Mononuclear cell (primary cell): ENCODE data around the gene FERMT3. TPM values are rescaled to one million over a fixed set of nuclear protein-coding genes. Genes with fewer than 3 reads are reported as not detected.
"Not testable (repeated sequence)": the region's sequence is repeated elsewhere in the genome, so short reads cannot be mapped to it uniquely, and the experiment has no call there.

Source experiments
- H3K27me3 ChIP-seq: 2 replicates; pipeline ENCODE4 v1.6.0; 2011; ENCODE audit warnings: low read length, control low read depth; ENCODE audit not compliant: insufficient read depth
- H3K4me1 ChIP-seq: 2 replicates; pipeline ENCODE4 v1.5.1; 2011; ENCODE audit warnings: mild to moderate bottlenecking, low read length, control low read depth; ENCODE audit not compliant: insufficient read depth
- H3K4me3 ChIP-seq: 2 replicates; pipeline ENCODE4 v1.5.1; 2011; ENCODE audit warnings: mild to moderate bottlenecking, low read length, moderate library complexity
- H3K9me3 ChIP-seq: 2 replicates; pipeline ENCODE4 v1.5.1; 2011; ENCODE audit warnings: low read depth, mild to moderate bottlenecking, control low read depth, low read length
- total RNA-seq: library from RNA; depleted of rRNA; stranded (reverse); fragments of >200 nt; gene quantifications from one replicate; pipeline ENCODE4 v1.2.3, GENCODE V29; 2012

The FERMT3 gene
- total RNA-seq, 1 donor = 105 TPM

GRCh38 chr11:64245401-64245796 lies 38.9 kb downstream of the FERMT3 start:
- no peaks in the 10 kb centered on the region for H3K9me3 ChIP-seq

GRCh38 chr11:64245797-64246620 lies 39.5 kb downstream of the FERMT3 start:
- Histone ChIP-seq H3K27me3 (no peaks in the 10 kb centered on the region), H3K4me3 (peak overlapping the region; percentile 44), H3K4me1 (peaks cover 47% of the 10 kb centered on the region), H3K9me3 (no peaks in the 10 kb centered on the region)

More at GRCh38 chr11:64245401-64245796, 38.9 kb downstream of the FERMT3 start:
- Histone ChIP-seq H3K27me3 (no peaks in the 10 kb centered on the region), H3K4me1 (peaks cover 44% of the 10 kb centered on the region), H3K4me3 (peak overlapping the region; percentile 44)

- H3K4me3 ChIP-seq = peak overlapping the region; percentile 44
- H3K4me1 ChIP-seq = peaks cover 48% of the 10 kb centered on the region
- not testable (repeated sequence) for H3K27me3 ChIP-seq
Observed at GRCh38 chr11:64246621-64246870, 40.0 kb downstream of the FERMT3 start.

GRCh38 chr11:64246871-64247728 lies 40.6 kb downstream of the FERMT3 start, which contains the start of gene PPP1R14B:
PPP1R14B (minus strand) TSS chr11:64246943; CDS start chr11:64246673, 270 bp downstream.
- H3K27me3 ChIP-seq = no peaks in the 10 kb centered on the region
- H3K4me1 ChIP-seq = peaks cover 49% of the 10 kb centered on the region
- peak within 1 kb of the TSS; percentile 66 for H3K4me3 ChIP-seq
- no peaks in the 10 kb centered on the region for H3K9me3 ChIP-seq

More at GRCh38 chr11:64246621-64246870, 40.0 kb downstream of the FERMT3 start:
- H3K9me3 ChIP-seq = not testable (repeated sequence)

GRCh38 chr11:64247729-64248531 lies 41.4 kb downstream of the FERMT3 start:
- no peaks in the 10 kb centered on the region for H3K27me3 ChIP-seq
- H3K9me3 ChIP-seq = no peaks in the 10 kb centered on the region
- H3K4me1 ChIP-seq = peaks cover 49% of the 10 kb centered on the region
- H3K4me3 ChIP-seq = peak overlapping the region; percentile 66

- H3K4me1 ChIP-seq = peaks cover 46% of the 10 kb centered on the region
- H3K27me3 ChIP-seq = no peaks in the 10 kb centered on the region
- H3K9me3 ChIP-seq = no peaks in the 10 kb centered on the region
- no peak overlapping the region for H3K4me3 ChIP-seq
Observed at GRCh38 chr11:64248578-64248977, 42.1 kb downstream of the FERMT3 start.

GRCh38 chr11:64249038-64249437 lies 42.5 kb downstream of the FERMT3 start:
- no peaks in the 10 kb centered on the region for H3K27me3 ChIP-seq
- no peaks in the 10 kb centered on the region for H3K9me3 ChIP-seq
- H3K4me1 ChIP-seq = peaks cover 45% of the 10 kb centered on the region
- no peak overlapping the region for H3K4me3 ChIP-seq

- H3K9me3 ChIP-seq = no peaks in the 10 kb centered on the region
- no peaks in the 10 kb centered on the region for H3K27me3 ChIP-seq
- H3K4me1 ChIP-seq = peaks cover 45% of the 10 kb centered on the region
- H3K4me3 ChIP-seq = no peak overlapping the region
Observed at GRCh38 chr11:64249563-64250414, 43.3 kb downstream of the FERMT3 start.

- H3K27me3 ChIP-seq = no peaks in the 10 kb centered on the region
- no peaks in the 10 kb centered on the region for H3K9me3 ChIP-seq
- no peak overlapping the region for H3K4me3 ChIP-seq
- peaks cover 38% of the 10 kb centered on the region for H3K4me1 ChIP-seq
Observed at GRCh38 chr11:64250415-64251015, 44.0 kb downstream of the FERMT3 start.

GRCh38 chr11:64251016-64251752 lies 44.7 kb downstream of the FERMT3 start, which contains the start of gene PLCB3:
PLCB3 (plus strand) TSS chr11:64251530; CDS start chr11:64251650, 120 bp downstream.
- H3K4me1 ChIP-seq = peaks cover 31% of the 10 kb centered on the region
- no peaks in the 10 kb centered on the region for H3K9me3 ChIP-seq
- H3K27me3 ChIP-seq = no peaks in the 10 kb centered on the region
- H3K4me3 ChIP-seq = peak within 1 kb of the TSS; percentile 57

GRCh38 chr11:64251753-64252002 lies 45.2 kb downstream of the FERMT3 start:
- H3K27me3 ChIP-seq = no peaks in the 10 kb centered on the region
- H3K9me3 ChIP-seq = no peaks in the 10 kb centered on the region
- H3K4me1 ChIP-seq = peaks cover 30% of the 10 kb centered on the region
- peak overlapping the region; percentile 57 for H3K4me3 ChIP-seq

GRCh38 chr11:64252003-64252872 lies 45.7 kb downstream of the FERMT3 start:
- peaks cover 27% of the 10 kb centered on the region for H3K4me1 ChIP-seq
- no peaks in the 10 kb centered on the region for H3K9me3 ChIP-seq
- H3K4me3 ChIP-seq = peak overlapping the region; percentile 57
- no peaks in the 10 kb centered on the region for H3K27me3 ChIP-seq

- no peaks in the 10 kb centered on the region for H3K27me3 ChIP-seq
- no peak overlapping the region for H3K4me3 ChIP-seq
- H3K9me3 ChIP-seq = no peaks in the 10 kb centered on the region
- H3K4me1 ChIP-seq = peaks cover 23% of the 10 kb centered on the region
Observed at GRCh38 chr11:64253043-64253442, 46.5 kb downstream of the FERMT3 start.
